GM11168 (cell line): ENCODE data around the gene SLC38A11.

Source experiments
- in situ Hi-C: fragments of 300-500 bp; cut with MboI; formaldehyde crosslinking; loops from one replicate; pipeline ENCODE4 v1.12.0; 2022; ENCODE audit warnings: low sequenced_read_pairs; ENCODE audit not compliant: unreplicated experiment

The SLC38A11 gene

DNA sequence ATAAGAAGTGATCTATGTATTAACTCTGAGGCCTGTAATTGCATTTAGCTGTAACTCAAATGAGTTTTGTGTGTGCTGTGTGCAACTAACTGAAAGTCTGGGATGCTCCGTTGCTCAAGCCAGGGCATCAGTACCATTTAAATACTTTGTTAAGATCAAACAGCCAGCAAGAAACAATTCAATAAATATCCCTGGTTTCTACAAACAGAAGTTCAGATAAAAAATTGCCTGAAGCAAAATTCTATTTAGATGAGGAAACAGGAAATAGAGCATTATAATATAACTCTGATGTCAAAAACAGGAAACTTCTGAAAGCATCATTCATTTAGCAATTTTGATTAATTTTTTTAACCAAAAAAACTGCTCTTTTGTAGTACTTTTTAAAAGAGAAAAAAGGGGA, 18.9 kb upstream of the SLC38A11 start:
- in situ Hi-C loops: no loop called here

DNA sequence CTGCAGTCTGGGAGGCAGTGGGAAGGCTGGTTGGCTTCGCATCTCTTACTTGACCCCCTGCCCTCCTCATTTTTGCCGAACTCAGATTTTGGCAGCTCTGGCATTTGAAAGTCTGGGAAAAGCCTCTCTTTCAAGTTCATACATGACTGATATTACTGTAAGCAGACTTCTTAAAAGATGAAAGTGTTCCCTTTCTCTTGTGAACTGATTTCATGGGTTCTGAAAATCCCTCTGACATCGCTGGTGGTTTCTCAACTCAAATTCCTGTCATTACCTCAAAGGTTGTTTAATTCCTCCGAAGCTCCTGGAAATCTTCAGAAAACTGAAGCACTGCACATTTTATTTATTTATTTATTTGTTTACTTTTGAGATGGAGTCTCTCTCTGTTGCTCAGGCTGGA, 16.9 kb upstream of the SLC38A11 start:
- in situ Hi-C loops: no loop called here

GRCh38 chr2:164969909-164970690, 14.8 kb upstream of the SLC38A11 start:
- in situ Hi-C loops: no loop called here

GRCh38 chr2:164967781-164968228, 12.5 kb upstream of the SLC38A11 start:
- in situ Hi-C loops: no loop called here

- in situ Hi-C loops: no loop called here
Observed at GRCh38 chr2:164967361-164967760, 12.0 kb upstream of the SLC38A11 start.

DNA sequence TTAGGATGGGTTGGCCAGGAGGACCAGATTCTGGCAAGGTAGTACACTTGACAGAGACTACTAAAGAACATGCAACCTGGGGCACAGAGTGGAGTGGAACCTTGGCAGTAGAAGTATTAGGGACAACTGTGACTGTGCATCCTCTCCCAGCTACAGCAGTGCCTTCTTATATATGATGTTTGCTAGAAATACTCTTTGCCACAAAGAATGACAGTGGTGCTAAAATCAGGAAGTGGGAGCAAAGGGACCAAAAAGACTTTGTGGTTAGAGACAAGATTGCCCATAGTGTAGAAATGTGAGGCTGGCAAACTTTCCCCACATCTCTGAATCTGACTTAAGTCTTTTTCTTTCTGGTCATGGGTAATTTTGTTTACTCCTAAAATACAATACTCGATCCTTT, 9.4 kb upstream of the SLC38A11 start:
- in situ Hi-C loops: no loop called here

- in situ Hi-C loops: no loop called here
Observed at GRCh38 chr2:164960159-164960558, 4.8 kb upstream of the SLC38A11 start.

GRCh38 chr2:164954186-164954585, 1.1 kb downstream of the SLC38A11 start:
- in situ Hi-C loops: no loop called here

DNA sequence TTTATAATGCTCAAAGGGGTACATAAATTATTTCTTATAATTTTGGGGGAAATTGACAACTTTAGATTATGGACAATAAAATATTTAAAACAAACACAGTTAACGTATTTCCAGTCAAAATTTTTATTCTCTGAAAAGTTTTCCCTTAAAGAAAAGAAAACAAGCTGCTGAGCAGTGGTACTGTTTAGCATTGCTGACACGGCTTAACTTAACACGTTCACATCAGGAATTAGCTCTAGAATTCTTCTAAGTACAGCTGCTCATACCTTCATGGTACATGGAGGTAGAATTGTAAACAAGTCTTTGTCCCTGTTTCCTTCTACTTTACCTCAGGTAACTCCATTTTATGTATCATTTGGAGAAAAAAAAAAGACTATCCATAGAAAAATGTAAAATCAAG, 2.0 kb downstream of the SLC38A11 start:
- in situ Hi-C loops: no loop called here

- in situ Hi-C loops: no loop called here
Observed at GRCh38 chr2:164952057-164952702, 3.1 kb downstream of the SLC38A11 start.

- in situ Hi-C loops: no loop called here
Observed at GRCh38 chr2:164948540-164948939, 6.8 kb downstream of the SLC38A11 start.

- in situ Hi-C loops: no loop called here
Observed at GRCh38 chr2:164947281-164947680, 8.0 kb downstream of the SLC38A11 start.

- in situ Hi-C loops: no loop called here
Observed at GRCh38 chr2:164943289-164943688, 12.0 kb downstream of the SLC38A11 start.

DNA sequence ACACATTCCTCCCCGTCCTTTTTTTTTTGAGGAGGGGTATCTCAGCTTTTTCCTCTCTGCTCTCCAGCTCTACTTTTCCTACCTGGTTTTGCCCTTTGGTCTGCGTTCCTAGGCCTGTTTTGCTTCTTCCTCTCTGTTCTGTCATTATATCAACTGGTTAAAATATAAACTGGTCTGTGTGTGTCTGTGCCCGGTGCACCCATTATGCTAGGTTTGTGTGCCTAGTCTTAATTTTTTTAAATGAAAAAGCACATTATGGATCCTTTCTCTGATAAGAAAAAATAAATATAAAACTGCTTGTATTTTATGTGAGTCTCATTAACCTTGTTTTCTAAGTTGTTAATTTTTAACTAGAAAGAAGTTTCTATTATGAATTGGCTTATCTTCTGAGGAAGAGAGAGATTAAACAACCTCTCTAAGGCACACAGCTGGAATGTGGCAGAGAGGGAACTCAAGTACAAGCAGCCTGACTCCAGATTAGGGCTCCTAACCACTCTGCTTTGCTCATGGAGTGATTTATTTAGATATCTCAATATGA, 17.4 kb downstream of the SLC38A11 start:
- in situ Hi-C loops: no loop called here

- in situ Hi-C loops: no loop called here
Observed at GRCh38 chr2:164935118-164936101, 19.9 kb downstream of the SLC38A11 start.

DNA sequence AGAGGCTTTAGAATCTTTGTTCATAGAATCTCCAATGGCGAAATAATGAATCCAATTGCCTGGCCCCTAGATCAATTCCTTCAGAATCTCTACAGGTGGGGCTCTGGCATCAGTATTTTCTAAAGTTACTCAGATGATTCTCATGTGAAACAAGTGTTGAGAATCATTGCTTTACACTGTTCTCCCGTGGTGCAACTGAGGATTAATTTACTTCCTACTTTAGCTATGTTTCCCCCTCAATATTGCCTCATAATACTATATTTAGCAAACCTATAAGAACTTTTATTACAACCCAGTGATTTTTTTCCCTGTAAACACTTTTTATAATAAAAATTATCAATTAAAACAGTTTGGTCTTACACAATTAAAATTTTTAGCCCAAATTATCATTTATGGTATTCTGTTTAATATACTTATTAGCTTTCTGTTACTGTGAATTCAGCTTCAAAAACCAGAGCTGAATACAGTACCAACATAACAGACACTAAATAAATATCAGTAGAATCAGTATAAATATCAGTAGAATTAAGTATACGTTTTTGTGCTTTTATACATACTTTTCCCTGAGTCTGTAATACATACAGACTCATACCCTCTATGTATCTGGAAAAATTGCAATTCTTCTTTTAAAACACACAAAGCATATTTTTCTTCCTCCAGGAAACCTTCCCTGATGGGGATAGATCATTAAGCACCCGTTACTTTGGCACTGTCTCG, 20.8 kb downstream of the SLC38A11 start:
- in situ Hi-C loops: no loop called here

DNA sequence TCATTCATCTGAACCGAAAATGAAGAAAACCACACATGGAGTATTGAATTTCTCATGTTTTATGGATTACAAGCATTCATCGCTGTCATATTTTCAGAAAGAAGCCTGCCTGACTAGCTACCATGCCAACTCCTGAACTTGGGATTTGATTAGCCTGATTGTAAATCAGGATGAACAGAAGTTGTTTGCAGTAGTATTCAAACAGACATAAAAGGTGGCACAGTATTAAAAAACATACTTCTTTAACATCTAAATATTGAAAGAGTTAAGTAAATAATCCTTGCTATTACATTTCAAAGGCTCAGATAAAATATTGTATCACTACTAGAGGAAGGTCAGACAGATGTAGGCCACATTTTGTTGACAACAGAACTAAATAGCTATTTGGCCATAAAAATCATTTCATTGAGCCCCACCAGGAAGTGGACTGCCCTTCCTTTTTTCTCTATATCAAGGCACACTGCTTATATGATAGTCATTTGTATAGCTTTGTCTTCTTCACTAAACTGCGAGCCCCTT, 21.6 kb downstream of the SLC38A11 start:
- in situ Hi-C loops: no loop called here

DNA sequence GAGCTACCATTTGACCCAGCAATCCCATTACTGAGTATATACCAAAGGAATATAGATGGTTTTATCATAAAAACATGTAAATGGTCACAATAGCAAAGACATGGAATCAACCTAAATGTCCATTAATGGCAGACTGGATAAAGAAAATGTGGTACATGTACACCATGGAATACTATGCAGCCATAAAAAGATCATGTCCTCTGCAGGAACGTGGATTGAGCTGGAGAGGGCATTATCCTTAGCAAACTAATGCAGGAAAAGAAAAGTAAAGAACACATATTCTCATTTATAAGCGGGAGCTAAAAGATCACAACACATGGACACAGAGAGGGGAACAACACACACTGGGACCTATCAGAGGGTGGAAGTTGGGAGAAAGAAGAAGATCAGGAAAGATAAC, 22.9 kb downstream of the SLC38A11 start:
- in situ Hi-C loops: no loop called here

- in situ Hi-C loops: no loop called here
Observed at GRCh38 chr2:164928101-164928673, 27.1 kb downstream of the SLC38A11 start.
